Heart left ventricle (tissue), 13 donors: ENCODE measurements around the gene ATM.

Source experiments
- CTCF ChIP-seq, 12 donors: fragments of 200-600 bp; sonication (generic) in 4 of 12; IDR thresholded peaks; one replicate each; pipeline versions ENCODE4 v1.5.0 to v1.8.0; 2018 to 2022; ENCODE audit warnings: antibody characterized with exemption in 12 of 12, mild to moderate bottlenecking in 5 of 12
- POLR2A ChIP-seq, 2 donors: fragments of 450-650 bp; IDR thresholded peaks; one replicate each; pipeline ENCODE4 v1.6.1; 2017; ENCODE audit warnings: antibody characterized with exemption in 2 of 2, mild to moderate bottlenecking in 2 of 2, moderate library complexity in 2 of 2
- donor health status: ischemic (EF 13 %, LVEDD 7.1; RV severe dilation, severe dysfunction).
- donor health status: DM: no; HTN: yes; CAD: no.
- donor health status: DM: no; HTN: no; CAD: no.
- donor health status: ischemic (EF 25% LVEDD 6.9; RV normal size, moderate dysfunction).
- donor health status: ischemic (EF 25% LVEDD 5.7; RV mildly dilated, moderate dysfunction).
- donor health status: ischemic (EF 35%, LVEDD 5.7; RV mildly dilated, moderate dysfunction).
- donor health status: nonischemic (EF 11% LVEDD 7.7; RV severe dilation, severe dysfunction).
- donor health status: DM: yes; HTN: yes; CAD: no.
- donor health status: PGD.
- donor health status: ischemic (EF 29% LVEDD 5.4; RV normal size, mild dysfunction).
- donor health status: nonischemic (EF 23%, LVEDD 6.1; RV moderate dilation, normal function).

GRCh38 chr11:108221911-108222573 lies 825 bp upstream of the ATM start:
- TF ChIP-seq CTCF (IDR thresholded peaks at IDR 0.05) (no peak), POLR2A (IDR thresholded peaks at IDR 0.05) (no peak)
